ENCODE measurements around the gene CPE.

- TF ChIP-seq, protein P1, sequence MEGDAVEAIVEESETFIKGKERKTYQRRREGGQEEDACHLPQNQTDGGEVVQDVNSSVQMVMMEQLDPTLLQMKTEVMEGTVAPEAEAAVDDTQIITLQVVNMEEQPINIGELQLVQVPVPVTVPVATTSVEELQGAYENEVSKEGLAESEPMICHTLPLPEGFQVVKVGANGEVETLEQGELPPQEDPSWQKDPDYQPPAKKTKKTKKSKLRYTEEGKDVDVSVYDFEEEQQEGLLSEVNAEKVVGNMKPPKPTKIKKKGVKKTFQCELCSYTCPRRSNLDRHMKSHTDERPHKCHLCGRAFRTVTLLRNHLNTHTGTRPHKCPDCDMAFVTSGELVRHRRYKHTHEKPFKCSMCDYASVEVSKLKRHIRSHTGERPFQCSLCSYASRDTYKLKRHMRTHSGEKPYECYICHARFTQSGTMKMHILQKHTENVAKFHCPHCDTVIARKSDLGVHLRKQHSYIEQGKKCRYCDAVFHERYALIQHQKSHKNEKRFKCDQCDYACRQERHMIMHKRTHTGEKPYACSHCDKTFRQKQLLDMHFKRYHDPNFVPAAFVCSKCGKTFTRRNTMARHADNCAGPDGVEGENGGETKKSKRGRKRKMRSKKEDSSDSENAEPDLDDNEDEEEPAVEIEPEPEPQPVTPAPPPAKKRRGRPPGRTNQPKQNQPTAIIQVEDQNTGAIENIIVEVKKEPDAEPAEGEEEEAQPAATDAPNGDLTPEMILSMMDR (IDR thresholded peaks at IDR 0.05) = no peak
- no peak for TF ChIP-seq EP300 (IDR thresholded peaks at IDR 0.05)
Observed at GRCh38 chr4:165425629-165426028, 46.8 kb downstream of the CPE start.

Measured in tibial nerve (tissue), 4 donors.